ENCODE data around the gene TPCN2.

GRCh38 chr11:69084371-69084770, 35.6 kb downstream of the TPCN2 start:
- no peak for TF ChIP-seq CTCF (IDR thresholded peaks at IDR 0.05)
- TF ChIP-seq POLR2A (IDR thresholded peaks at IDR 0.05): no peak
